Hematopoietic multipotent progenitor cell treated with erythropoietin and hydrocortisone succinate and interleukin-3 and kit ligand, for 4 days (in vitro differentiated cells): Measurements from ENCODE around the gene LENEP.

ENCODE experiments used
- DNase-seq: peaks from one replicate; pipeline ENCODE4 v3.0.0-alpha.2; 2015

LENEP gene

GRCh38 chr1:154993572-154994268 lies at the start of gene LENEP:
TSS of gene LENEP (plus strand) at chr1:154993586. CDS start at chr1:154993608, 22 bp downstream.
- DNase-seq = no peak

GRCh38 chr1:154943649-154944400 lies 49.6 kb upstream of the LENEP start:
- DNase-seq = peak; percentile 77

- no peak for DNase-seq
Observed at GRCh38 chr1:154944401-154945159, 48.8 kb upstream of the LENEP start.

- DNase-seq = no peak
Observed at GRCh38 chr1:154945160-154945961, 48.0 kb upstream of the LENEP start.

GRCh38 chr1:154945962-154946850 lies 47.2 kb upstream of the LENEP start:
- no peak for DNase-seq

- DNase-seq = no peak
Observed at GRCh38 chr1:154948079-154948478, 45.3 kb upstream of the LENEP start.

GRCh38 chr1:154951901-154952657 lies 41.3 kb upstream of the LENEP start:
- no peak for DNase-seq

GRCh38 chr1:154952664-154953063 lies 40.7 kb upstream of the LENEP start:
- no peak for DNase-seq

GRCh38 chr1:154953611-154954038 lies 39.8 kb upstream of the LENEP start:
- DNase-seq = no peak

GRCh38 chr1:154954541-154954940 lies 38.8 kb upstream of the LENEP start:
- DNase-seq = no peak

GRCh38 chr1:154955039-154955717 lies 38.2 kb upstream of the LENEP start:
- peak; percentile 89 for DNase-seq

GRCh38 chr1:154955718-154956543 lies 37.5 kb upstream of the LENEP start, which contains the start of gene PBXIP1:
TSS of gene PBXIP1 (minus strand) at chr1:154956099. CDS start at chr1:154953721, 2,378 bp downstream.
- DNase-seq = peak; percentile 95

GRCh38 chr1:154956544-154956941 lies 36.8 kb upstream of the LENEP start:
- DNase-seq = no peak

GRCh38 chr1:154957091-154957657 lies 36.2 kb upstream of the LENEP start:
- no peak for DNase-seq

GRCh38 chr1:154958036-154958435 lies 35.4 kb upstream of the LENEP start:
- DNase-seq = no peak

- DNase-seq = no peak
Observed at GRCh38 chr1:154958681-154959425, 34.5 kb upstream of the LENEP start.

- no peak for DNase-seq
Observed at GRCh38 chr1:154959426-154959780, 34.0 kb upstream of the LENEP start.
